HEK293 (cell line): ENCODE results near the gene RAB40C.

Experiments used
- CTCF ChIA-PET: fragments of 350-600 bp; formaldehyde crosslinking; extraction: SDS; loops from one replicate; lab custom pipeline; 2021; ENCODE audit warnings: antibody characterized with exemption; lab: Yijun Ruan, JAX
- POLR2A ChIA-PET: fragments of 300-600 bp; formaldehyde crosslinking; extraction: SDS; loops from one replicate; lab custom pipeline; 2020; ENCODE audit warnings: antibody characterized with exemption, inconsistent platforms; lab: Yijun Ruan, JAX
- H3K27ac ChIP-seq: fragments of 200-500 bp; sonication (Bioruptor generic); 2 replicates; pipeline ENCODE4 v1.5.1; 2014; ENCODE audit warnings: low read depth, low read length, control low read depth, inconsistent platforms; ENCODE audit errors: extremely low read depth
- H3K36me3 ChIP-seq, 2 experiments: fragments of 200-500 bp in 1 of 2; sonication (Bioruptor generic) in 1 of 2; 1 replicate in 1 of 2; 2 replicates in 1 of 2; pipeline ENCODE4 v1.5.1; 2014 to 2017; ENCODE audit warnings: inconsistent platforms in 2 of 2, low read length in 2 of 2; ENCODE audit not compliant: control insufficient read depth in 2 of 2, insufficient read depth in 1 of 2
- H3K4me1 ChIP-seq: fragments of 200-500 bp; sonication (Bioruptor generic); 2 replicates; pipeline ENCODE4 v1.5.1; 2014; ENCODE audit warnings: mild to moderate bottlenecking, low read length, inconsistent platforms; ENCODE audit not compliant: control insufficient read depth, insufficient read depth
- H3K4me3 ChIP-seq: 2 replicates; pipeline ENCODE4 v1.5.1; 2011; ENCODE audit warnings: low read depth, mild to moderate bottlenecking, control low read depth, low read length, moderate library complexity
- H3K9me3 ChIP-seq: fragments of 200-500 bp; sonication (Bioruptor generic); 2 replicates; pipeline ENCODE4 v1.5.1; 2014; ENCODE audit warnings: low read depth, low read length, inconsistent platforms; ENCODE audit not compliant: control insufficient read depth, insufficient read depth
- CTCF ChIP-seq: fragments of 450-650 bp; formaldehyde crosslinking; IDR thresholded peaks from 2 replicates; pipeline ENCODE4 v1.5.1; 2016; ENCODE audit warnings: missing biosample characterization, missing genetic modification characterization
- GLIS1 ChIP-seq: fragments of 450-650 bp; formaldehyde crosslinking; IDR thresholded peaks from 2 replicates; pipeline ENCODE4 v1.5.1; 2016; ENCODE audit warnings: missing biosample characterization, missing genetic modification characterization
- HOXC10 ChIP-seq: sonication (generic); formaldehyde crosslinking; IDR thresholded peaks from 2 replicates; pipeline ENCODE4 v1.8.1; 2023; ENCODE audit warnings: mild to moderate bottlenecking, missing genetic modification reagents
- OSR2 ChIP-seq: fragments of 450-650 bp; formaldehyde crosslinking; IDR thresholded peaks from 2 replicates; pipeline ENCODE4 v1.5.1; 2016; ENCODE audit warnings: missing biosample characterization, missing genetic modification characterization
- SCRT2 ChIP-seq: fragments of 450-650 bp; formaldehyde crosslinking; IDR thresholded peaks from 2 replicates; pipeline ENCODE4 v1.5.1; 2016; ENCODE audit warnings: missing biosample characterization, missing genetic modification characterization
- TSHZ1 ChIP-seq: fragments of 450-650 bp; formaldehyde crosslinking; IDR thresholded peaks from 2 replicates; pipeline ENCODE4 v1.5.1; 2016; ENCODE audit warnings: missing biosample characterization, missing genetic modification characterization, borderline replicate concordance
- ZNF146 ChIP-seq: fragments of 450-650 bp; formaldehyde crosslinking; IDR thresholded peaks from 2 replicates; pipeline ENCODE4 v1.5.1; 2016; ENCODE audit warnings: missing biosample characterization, missing genetic modification characterization
- ZNF174 ChIP-seq: fragments of 450-650 bp; formaldehyde crosslinking; IDR thresholded peaks from 2 replicates; pipeline ENCODE4 v1.5.0; 2017; ENCODE audit warnings: missing biosample characterization, mild to moderate bottlenecking, missing genetic modification characterization
- ZNF24 ChIP-seq: fragments of 450-650 bp; formaldehyde crosslinking; IDR thresholded peaks from 2 replicates; pipeline ENCODE4 v1.5.1; 2016; ENCODE audit warnings: missing biosample characterization, missing genetic modification characterization
- ZNF274 ChIP-seq, 2 experiments: fragments of 200-500 bp in 1 of 2; fragments of 450-650 bp in 1 of 2; sonication (Bioruptor generic) in 1 of 2; formaldehyde crosslinking in 1 of 2; IDR thresholded peaks; 2 replicates each; pipeline versions ENCODE4 v1.5.1 to v1.6.1; 2014 to 2016; ENCODE audit warnings: borderline replicate concordance in 1 of 2, inconsistent platforms in 1 of 2, low read length in 1 of 2, missing biosample characterization in 1 of 2, missing genetic modification characterization in 1 of 2
- ZNF280C ChIP-seq: fragments of 450-650 bp; formaldehyde crosslinking; IDR thresholded peaks from 2 replicates; pipeline ENCODE4 v1.5.1; 2016; ENCODE audit warnings: missing biosample characterization, missing genetic modification characterization
- ZNF513 ChIP-seq: fragments of 450-650 bp; IDR thresholded peaks from 2 replicates; pipeline ENCODE4 v1.5.1; 2018; ENCODE audit warnings: missing biosample characterization, missing genetic modification characterization
- ZNF530 ChIP-seq: fragments of 450-650 bp; formaldehyde crosslinking; IDR thresholded peaks from 2 replicates; pipeline ENCODE4 v1.5.1; 2016; ENCODE audit warnings: low read depth, missing biosample characterization, missing genetic modification characterization
- ZNF692 ChIP-seq: fragments of 450-650 bp; formaldehyde crosslinking; IDR thresholded peaks from 2 replicates; pipeline ENCODE4 v1.5.1; 2016; ENCODE audit warnings: missing biosample characterization, missing genetic modification characterization
- ZNF777 ChIP-seq: fragments of 450-650 bp; formaldehyde crosslinking; IDR thresholded peaks from 2 replicates; pipeline ENCODE4 v1.5.1; 2017; ENCODE audit warnings: missing biosample characterization, missing genetic modification characterization, borderline replicate concordance
- ZNF792 ChIP-seq: fragments of 450-650 bp; formaldehyde crosslinking; IDR thresholded peaks from 2 replicates; pipeline ENCODE4 v1.5.1; 2016; ENCODE audit warnings: missing biosample characterization, missing genetic modification characterization

Gene RAB40C

GRCh38 chr16:658679-659571 is 69.1 kb downstream of the RAB40C start:
- Histone ChIP-seq H3K4me1 (peaks cover 3% of the 10 kb centered on the region; the same call in 1 of the 2 replicates), H3K27ac (no peak overlapping the region), H3K36me3 (peaks cover 0 to 72% of the 10 kb centered on the region in 2 experiments; a peak in 2 of 3 replicates), H3K9me3 (no peaks in the 10 kb centered on the region), H3K4me3 (no peak overlapping the region)
- TF ChIP-seq ZNF792 (no peak), ZNF174 (tag by site-specific recombination) (no peak), ZNF513 (tag by site-specific recombination) (no peak), ZNF24 (no peak), ZNF274 (IDR thresholded peaks at IDR 0.05; ENCODE audit: low read length) (no peak), ZNF274 (tag by site-specific recombination; IDR thresholded peaks at IDR 0.05; ENCODE audit: borderline replicate concordance) (no peak), ZNF692 (tag by site-specific recombination) (no peak), ZNF146 (tag by site-specific recombination) (no peak), OSR2 (tag by site-specific recombination) (no peak), ZNF530 (tag by site-specific recombination) (no peak), CTCF (tag by site-specific recombination) (peak; percentile 43; the same call in 1 of the 2 replicates), GLIS1 (tag by site-specific recombination) (peak; percentile 57), TSHZ1 (tag by site-specific recombination) (no peak), SCRT2 (tag by site-specific recombination) (peak; percentile 50), ZNF777 (no peak)
- ChIA-PET POLR2A (interaction anchor here (1.4 kb wide), 1 partner anchor 8 kb away, joined by 4 read pairs; no protein-coding TSS in a partner anchor), CTCF (interaction anchor here (0.6 to 1.6 kb wide), 6 partner anchors 8 to 339 kb away, joined by 3 to 7 read pairs (median 3); partner anchors contain the start of gene RHOT2)

GRCh38 chr16:659618-660017 is 69.8 kb downstream of the RAB40C start:
- CTCF ChIA-PET, result interaction anchor here (0.7 to 1.6 kb wide), 2 partner anchors 8 to 9 kb away, joined by 3 to 7 read pairs; partner anchors contain the start of gene RHOT2
- Histone ChIP-seq H3K27ac (no peak overlapping the region), H3K9me3 (no peaks in the 10 kb centered on the region), H3K4me3 (no peak overlapping the region), H3K4me1 (peaks cover 3% of the 10 kb centered on the region; the same call in 1 of the 2 replicates), H3K36me3 (peaks cover 0 to 70% of the 10 kb centered on the region in 2 experiments; a peak in 2 of 3 replicates)
- POLR2A ChIA-PET, result interaction anchor here (0.9 to 1.4 kb wide), 2 partner anchors 9 to 10 kb away, joined by 4 read pairs; partner anchors contain the start of gene WDR90
- no peak for TF ChIP-seq HOXC10
- peak; percentile 5; the same call in 1 of the 2 replicates for TF ChIP-seq SCRT2 (tag by site-specific recombination)
- TF ChIP-seq ZNF280C (tag by site-specific recombination), result no peak
